ENCODE measurements around the gene MS4A13.
"Not testable (repeated sequence)": the region's sequence is repeated elsewhere in the genome, so short reads cannot be mapped to it uniquely, and the experiment has no call there.

MS4A13 gene

GRCh38 chr11:60515144-60515855, at the start of gene MS4A13:
Gene MS4A13 (plus strand): TSS chr11:60515392. CDS start chr11:60518084, 2,692 bp downstream.
- H3K4me3 ChIP-seq (ENCODE audit: low read depth, low read length), result no peak within 1 kb of the TSS
- no peak for DNase-seq (ENCODE audit: low read depth)

GRCh38 chr11:60468829-60469228, 46.4 kb upstream of the MS4A13 start:
- no peak overlapping the region for H3K4me3 ChIP-seq (ENCODE audit: low read depth, low read length)
- no peak for DNase-seq (ENCODE audit: low read depth)

GRCh38 chr11:60469723-60470122, 45.5 kb upstream of the MS4A13 start:
- no peak overlapping the region for H3K4me3 ChIP-seq (ENCODE audit: low read depth, low read length)
- DNase-seq (ENCODE audit: low read depth), result no peak

- H3K4me3 ChIP-seq (ENCODE audit: low read depth, low read length), result no peak overlapping the region
- no peak for DNase-seq (ENCODE audit: low read depth)
Measured at GRCh38 chr11:60477035-60477445, 38.2 kb upstream of the MS4A13 start.

GRCh38 chr11:60482361-60482760, 32.8 kb upstream of the MS4A13 start:
- H3K4me3 ChIP-seq (ENCODE audit: low read depth, low read length), result no peak overlapping the region
- no peak for DNase-seq (ENCODE audit: low read depth)

GRCh38 chr11:60485987-60486386, 29.2 kb upstream of the MS4A13 start:
- H3K4me3 ChIP-seq (ENCODE audit: low read depth, low read length), result no peak overlapping the region
- DNase-seq (ENCODE audit: low read depth), result no peak

GRCh38 chr11:60492488-60493009, 22.6 kb upstream of the MS4A13 start, which contains the start of gene MS4A12:
Gene MS4A12 (plus strand): TSS chr11:60492778. CDS start chr11:60497319, 4,541 bp downstream.
- DNase-seq (ENCODE audit: low read depth), result no peak
- no peak within 1 kb of the TSS for H3K4me3 ChIP-seq (ENCODE audit: low read depth, low read length)

- no peak overlapping the region for H3K4me3 ChIP-seq (ENCODE audit: low read depth, low read length)
- DNase-seq (ENCODE audit: low read depth), result no peak
Measured at GRCh38 chr11:60493454-60493853, 21.7 kb upstream of the MS4A13 start.

- no peak for DNase-seq (ENCODE audit: low read depth)
Measured at GRCh38 chr11:60498399-60498798, 16.8 kb upstream of the MS4A13 start.

GRCh38 chr11:60498853-60499252, 16.3 kb upstream of the MS4A13 start:
- DNase-seq (ENCODE audit: low read depth), result no peak
- no peak overlapping the region for H3K4me3 ChIP-seq (ENCODE audit: low read depth, low read length)

More at GRCh38 chr11:60498399-60498798, 16.8 kb upstream of the MS4A13 start:
- H3K4me3 ChIP-seq (ENCODE audit: low read depth, low read length), result no peak overlapping the region

- DNase-seq (ENCODE audit: low read depth), result no peak
- H3K4me3 ChIP-seq (ENCODE audit: low read depth, low read length), result no peak overlapping the region
Measured at GRCh38 chr11:60500276-60500910, 14.8 kb upstream of the MS4A13 start.

GRCh38 chr11:60502221-60502775, 12.9 kb upstream of the MS4A13 start:
- H3K4me3 ChIP-seq (ENCODE audit: low read depth, low read length), result no peak overlapping the region
- DNase-seq (ENCODE audit: low read depth), result no peak

- no peak for DNase-seq (ENCODE audit: low read depth)
Measured at GRCh38 chr11:60504219-60504905, 10.8 kb upstream of the MS4A13 start.

GRCh38 chr11:60509609-60510008, 5.6 kb upstream of the MS4A13 start:
- not testable (repeated sequence) for H3K4me3 ChIP-seq (ENCODE audit: low read depth, low read length); DNase-seq (ENCODE audit: low read depth)

More at GRCh38 chr11:60504219-60504905, 10.8 kb upstream of the MS4A13 start:
- H3K4me3 ChIP-seq (ENCODE audit: low read depth, low read length), result no peak overlapping the region

GRCh38 chr11:60510209-60510608, 5.0 kb upstream of the MS4A13 start:
- not testable (repeated sequence) for H3K4me3 ChIP-seq (ENCODE audit: low read depth, low read length); DNase-seq (ENCODE audit: low read depth)

- no peak overlapping the region for H3K4me3 ChIP-seq (ENCODE audit: low read depth, low read length)
Measured at GRCh38 chr11:60511393-60511792, 3.8 kb upstream of the MS4A13 start.

GRCh38 chr11:60512651-60513225, 2.5 kb upstream of the MS4A13 start:
- no peak overlapping the region for H3K4me3 ChIP-seq (ENCODE audit: low read depth, low read length)
- no peak for DNase-seq (ENCODE audit: low read depth)

More at GRCh38 chr11:60511393-60511792, 3.8 kb upstream of the MS4A13 start:
- DNase-seq (ENCODE audit: low read depth), result no peak

GRCh38 chr11:60513496-60514460, 1.4 kb upstream of the MS4A13 start:
- DNase-seq (ENCODE audit: low read depth), result no peak
- H3K4me3 ChIP-seq (ENCODE audit: low read depth, low read length), result no peak overlapping the region
